ENCODE data around the gene ATOSA. TPM values are rescaled to one million over a fixed set of nuclear protein-coding genes. Genes with fewer than 3 reads are reported as not detected.
A peak's percentile ranks its signal among the peaks of the same experiment; 100 is the strongest.

Gene ATOSA
- total and polyA plus RNA-seq, 2 of the 13 experiments (the other 11 are each of a cell fraction or from before 2014, with no cell fraction given) = 6.6 to 16.3 TPM

- Histone ChIP-seq H3K4me1 (ENCODE audit: insufficient read depth, low read length) (peaks cover 14% of the 10 kb centered on the region), H3K36me3 (replicated peaks in 1 of 2; ENCODE audit: control insufficient read depth in 1 of 2, insufficient read depth in 2 of 2, low read length in 2 of 2) (peaks cover 4 to 18% of the 10 kb centered on the region in 2 experiments; a peak in 3 of 5 replicates), H4K20me1 (ENCODE audit: insufficient read depth, low read length) (no peaks in the 10 kb centered on the region), H3K9ac (ENCODE audit: insufficient read depth, low read depth, low read length) (no peak overlapping the region), H3K27me3 (ENCODE audit: control insufficient read depth in 1 of 2, insufficient read depth in 2 of 2, low read length in 2 of 2) (no peaks in the 10 kb centered on the region; a peak in 1 of 5 replicates), H3K79me2 (ENCODE audit: insufficient read depth, low read length) (no peaks in the 10 kb centered on the region), H3K4me3 (replicated peaks in 1 of 3; ENCODE audit: insufficient read depth in 1 of 3, low read depth in 2 of 3, low read length in 3 of 3) (no peak overlapping the region), H3K4me2 (ENCODE audit: low read depth, low read length) (no peak overlapping the region), H3K9me3 (ENCODE audit: low read length) (no peaks in the 10 kb centered on the region), H2AFZ (ENCODE audit: low read length) (no peak overlapping the region), H3K27ac (ENCODE audit: extremely low read length, insufficient read depth, low read length) (no peak overlapping the region)
- DNase-seq (ENCODE audit: low spot score) = no peak
- no peak for FAIRE-seq
- intact Hi-C loops (cut with micrococcal nuclease; ENCODE audit: unreplicated experiment) (loop anchor here (10.0 kb wide), 1 partner anchor 150 kb away; the partner anchor contains the start of gene MYO5A), in situ Hi-C loops (cut with HindIII; ENCODE audit: extremely low pct_ligation_motif_present, low pct_unique_long_range_greater_than_20kb) (no loop called here)
- 71% methylated on average over 4 of the region's 4 CpGs for WGBS (ENCODE audit: low lambda C conversion rate)
- no peak for ATAC-seq
- ChIA-PET POLR2A (no interaction called here), CTCF (ENCODE audit: low intra/inter-chr PET ratio, low total read pairs) (no interaction called here)
- no peak for TF ChIP-seq EP300 (IDR thresholded peaks at IDR 0.05; ENCODE audit: low read depth in 2 of 2, low read length in 2 of 2)
- TF ChIP-seq EP300 (CRISPR knock-in tag; IDR thresholded peaks at IDR 0.05; ENCODE audit: borderline replicate concordance) = no peak
- TF ChIP-seq FOXK1 (CRISPR knock-in tag; IDR thresholded peaks at IDR 0.05; ENCODE audit: borderline replicate concordance, low read depth) = no peak
- peak; percentile 70 for TF ChIP-seq ZNF629 (CRISPR knock-in tag; conservative IDR thresholded peaks at IDR 0.05)
- BruUV-seq (replicated peaks) = no TSS peak
These were observed 4.4 kb downstream of the ATOSA start for GRCh38 chr15:52674831-52675230.

DNA sequence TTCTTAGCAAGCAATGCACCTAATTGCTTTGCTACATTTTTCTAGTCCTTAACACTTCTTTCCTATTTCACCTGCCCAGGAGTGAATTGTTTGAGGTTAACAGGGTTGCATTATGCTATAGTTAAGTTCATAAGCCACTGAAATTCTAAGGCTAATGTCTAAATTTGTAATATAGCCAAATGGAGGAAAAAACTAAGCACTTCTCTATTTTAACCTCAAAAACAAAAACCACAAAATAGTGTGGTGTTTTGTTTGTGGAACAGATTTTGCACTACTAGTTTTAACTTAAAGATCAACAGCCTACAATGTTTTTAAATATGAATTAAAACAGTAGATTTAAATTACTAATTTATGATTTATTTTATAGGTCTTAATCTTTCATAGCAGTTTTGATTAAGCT is 5.5 kb downstream of the ATOSA start:
- FAIRE-seq = no peak
- no peak for TF ChIP-seq CREBL2 (CRISPR knock-in tag; IDR thresholded peaks at IDR 0.05; ENCODE audit: borderline replicate concordance)
- no peak for TF ChIP-seq SMC3 (IDR thresholded peaks at IDR 0.05; ENCODE audit: low read length)
- no peak for TF ChIP-seq ZEB1 (IDR thresholded peaks at IDR 0.05; ENCODE audit: insufficient replicate concordance, low read depth)
- TF ChIP-seq SNRNP70 (IDR thresholded peaks at IDR 0.05; ENCODE audit: low read depth, low read length) = no peak
- TF ChIP-seq KLF16 (CRISPR knock-in tag; IDR thresholded peaks at IDR 0.05) = no peak
- no peak for TF ChIP-seq CCDC6 (CRISPR knock-in tag; IDR thresholded peaks at IDR 0.05)
- TF ChIP-seq, protein P1, sequence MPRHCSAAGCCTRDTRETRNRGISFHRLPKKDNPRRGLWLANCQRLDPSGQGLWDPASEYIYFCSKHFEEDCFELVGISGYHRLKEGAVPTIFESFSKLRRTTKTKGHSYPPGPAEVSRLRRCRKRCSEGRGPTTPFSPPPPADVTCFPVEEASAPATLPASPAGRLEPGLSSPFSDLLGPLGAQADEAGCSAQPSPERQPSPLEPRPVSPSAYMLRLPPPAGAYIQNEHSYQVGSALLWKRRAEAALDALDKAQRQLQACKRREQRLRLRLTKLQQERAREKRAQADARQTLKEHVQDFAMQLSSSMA (CRISPR knock-in tag; IDR thresholded peaks at IDR 0.05) = no peak
- no peak for TF ChIP-seq ZNF281 (CRISPR knock-in tag; IDR thresholded peaks at IDR 0.05; ENCODE audit: borderline replicate concordance)
- no peak for TF ChIP-seq ZBTB3 (CRISPR knock-in tag; IDR thresholded peaks at IDR 0.05; ENCODE audit: borderline replicate concordance, low read depth)
- no peak for TF ChIP-seq ZNF446 (CRISPR knock-in tag; IDR thresholded peaks at IDR 0.05)
- no peak for TF ChIP-seq AHR (CRISPR knock-in tag; IDR thresholded peaks at IDR 0.05)

More for the DNA sequence above, 5.5 kb downstream of the ATOSA start:
- intact Hi-C loops (cut with micrococcal nuclease; ENCODE audit: unreplicated experiment) = loop anchor here (10.0 kb wide), 1 partner anchor 149 kb away; the partner anchor contains the start of gene MYO5A
- no peak overlapping the region for H2AFZ ChIP-seq (ENCODE audit: low read length)
- H3K4me2 ChIP-seq (ENCODE audit: low read depth, low read length) = no peak overlapping the region
- no TSS peak for BruUV-seq (replicated peaks)
- CTCF ChIA-PET (ENCODE audit: low intra/inter-chr PET ratio, low total read pairs) = no interaction called here
- ATAC-seq (no peak), DNase-seq (ENCODE audit: low spot score) (no peak)
- H3K27ac ChIP-seq (ENCODE audit: extremely low read length, insufficient read depth, low read length) = no peak overlapping the region
- no peaks in the 10 kb centered on the region; a peak in 1 of 5 replicates for H3K27me3 ChIP-seq (ENCODE audit: control insufficient read depth in 1 of 2, insufficient read depth in 2 of 2, low read length in 2 of 2)
- no peak overlapping the region for H3K9ac ChIP-seq (ENCODE audit: insufficient read depth, low read depth, low read length)
- no peaks in the 10 kb centered on the region for H3K9me3 ChIP-seq (ENCODE audit: low read length)
- POLR2A ChIA-PET = no interaction called here
- no peaks in the 10 kb centered on the region for H3K79me2 ChIP-seq (ENCODE audit: insufficient read depth, low read length)
- H3K4me1 ChIP-seq (ENCODE audit: insufficient read depth, low read length) = peaks cover 14% of the 10 kb centered on the region
- peaks cover 6 to 22% of the 10 kb centered on the region in 2 experiments; a peak in 4 of 5 replicates for H3K36me3 ChIP-seq (replicated peaks in 1 of 2; ENCODE audit: control insufficient read depth in 1 of 2, insufficient read depth in 2 of 2, low read length in 2 of 2)
- H4K20me1 ChIP-seq (ENCODE audit: insufficient read depth, low read length) = no peaks in the 10 kb centered on the region
- in situ Hi-C loops (cut with HindIII; ENCODE audit: extremely low pct_ligation_motif_present, low pct_unique_long_range_greater_than_20kb) = no loop called here
- no peak overlapping the region for H3K4me3 ChIP-seq (replicated peaks in 1 of 3; ENCODE audit: insufficient read depth in 1 of 3, low read depth in 2 of 3, low read length in 3 of 3)

All from HepG2 (cell line).